OCI-LY1 (cell line): ENCODE measurements around the gene NFYA.

Source experiments
- H2AFZ ChIP-seq: fragments of 200-600 bp; sonication (generic), shearing (Covaris generic); 2 replicates; pipeline ENCODE4 v1.6.0; 2014; ENCODE audit warnings: antibody characterized with exemption, mild to moderate bottlenecking, low read length
- H3F3A ChIP-seq: fragments of 200-600 bp; sonication (generic), shearing (Covaris generic); 2 replicates; pipeline ENCODE4 v1.6.0; 2014; ENCODE audit warnings: mild to moderate bottlenecking, antibody characterized with exemption, low read length, moderate library complexity; ENCODE audit not compliant: insufficient read depth
- H3K27ac ChIP-seq: fragments of 200-600 bp; sonication (generic); 2 replicates; pipeline ENCODE4 v1.5.1; 2014; ENCODE audit warnings: low read length, mixed run types, mild to moderate bottlenecking, low read depth; ENCODE audit not compliant: poor library complexity, severe bottlenecking
- H3K27me3 ChIP-seq: fragments of 200-600 bp; sonication (generic); 2 replicates; pipeline ENCODE4 v1.6.0; 2014; ENCODE audit warnings: antibody characterized with exemption, mild to moderate bottlenecking, low read length, moderate library complexity; ENCODE audit not compliant: insufficient read depth
- H3K36me3 ChIP-seq: fragments of 200-600 bp; sonication (generic); 2 replicates; pipeline ENCODE4 v1.6.1; 2014; ENCODE audit warnings: mild to moderate bottlenecking, antibody characterized with exemption, low read length, moderate library complexity, mixed read lengths; ENCODE audit not compliant: insufficient read depth
- H3K4me1 ChIP-seq: fragments of 200-600 bp; sonication (generic); 2 replicates; pipeline ENCODE4 v1.5.1; 2014; ENCODE audit warnings: mild to moderate bottlenecking, low read length, moderate library complexity; ENCODE audit not compliant: insufficient read depth, severe bottlenecking
- H3K4me2 ChIP-seq: fragments of 200-600 bp; sonication (generic), shearing (Covaris generic); 2 replicates; pipeline ENCODE4 v1.6.1; 2014; ENCODE audit warnings: low read length
- H3K4me3 ChIP-seq: fragments of 200-600 bp; sonication (generic); 2 replicates; pipeline ENCODE4 v1.5.1; 2014; ENCODE audit warnings: low read length, low read depth, mild to moderate bottlenecking, mixed read lengths; ENCODE audit not compliant: poor library complexity, severe bottlenecking
- H3K79me2 ChIP-seq: fragments of 200-600 bp; shearing (Covaris generic); 2 replicates; pipeline ENCODE4 v1.6.1; 2016; ENCODE audit warnings: mixed run types, low read length, mixed read lengths; ENCODE audit not compliant: insufficient read depth
- H3K9ac ChIP-seq: fragments of 200-600 bp; sonication (generic), shearing (Covaris generic); 2 replicates; pipeline ENCODE4 v1.6.1; 2014; ENCODE audit warnings: mild to moderate bottlenecking, low read length, mixed read lengths
- H3K9me2 ChIP-seq: fragments of 200-600 bp; sonication (generic), shearing (Covaris generic); 2 replicates; pipeline ENCODE4 v1.6.1; 2014; ENCODE audit warnings: low read depth, mild to moderate bottlenecking, low read length, mixed read lengths
- H3K9me3 ChIP-seq: fragments of 200-600 bp; shearing (Covaris generic); 2 replicates; pipeline ENCODE4 v1.6.1; 2014; ENCODE audit warnings: low read length, mixed read lengths
- H4K20me1 ChIP-seq: fragments of 200-600 bp; sonication (generic), shearing (Covaris generic); 2 replicates; pipeline ENCODE4 v1.6.0; 2016; ENCODE audit warnings: mild to moderate bottlenecking, low read length; ENCODE audit not compliant: insufficient read depth
- CTCF ChIP-seq: fragments of 200-600 bp; sonication (generic), shearing (Covaris generic); IDR thresholded peaks from 2 replicates; pipeline ENCODE4 v1.5.1; 2017; ENCODE audit warnings: mild to moderate bottlenecking, antibody characterized with exemption, low read length, moderate library complexity, mixed read lengths
- EZH2 ChIP-seq: fragments of 200-600 bp; sonication (generic), shearing (Covaris generic); IDR thresholded peaks from 2 replicates; pipeline ENCODE4 v1.8.0; 2017; ENCODE audit warnings: borderline replicate concordance, mixed run types, mild to moderate bottlenecking, antibody characterized with exemption, low read length, moderate library complexity, mixed read lengths

The NFYA gene

GRCh38 chr6:41072836-41073202 is at the start of gene NFYA:
TSS of gene NFYA (plus strand) at chr6:41072974. CDS start at chr6:41079090, 6,116 bp downstream.
- peaks cover 46% of the 10 kb centered on the region for H3K79me2 ChIP-seq
- H3K4me3 ChIP-seq: peak within 1 kb of the TSS; percentile 97
- peak within 1 kb of the TSS; percentile 90 for H3K4me2 ChIP-seq
- peaks cover 6% of the 10 kb centered on the region; the same call in 1 of the 2 replicates for H3K36me3 ChIP-seq
- H3F3A ChIP-seq: no peaks in the 10 kb centered on the region
- H3K27me3 ChIP-seq: no peaks in the 10 kb centered on the region
- H3K9me3 ChIP-seq: no peaks in the 10 kb centered on the region
- H3K4me1 ChIP-seq: peaks cover 49% of the 10 kb centered on the region
- 0 out of 2 replicates have a peak, but pooled peaks cover 2% of the 10 kb centered on the region for H4K20me1 ChIP-seq
- H2AFZ ChIP-seq: no peak within 1 kb of the TSS
- H3K27ac ChIP-seq: peak within 1 kb of the TSS; percentile 91
- peak within 1 kb of the TSS; percentile 97 for H3K9ac ChIP-seq
- TF ChIP-seq EZH2 (no peak), CTCF (no peak)
- no peaks in the 10 kb centered on the region for H3K9me2 ChIP-seq

GRCh38 chr6:41023114-41023513 is 49.7 kb upstream of the NFYA start:
- peaks cover 6% of the 10 kb centered on the region for H3K4me1 ChIP-seq
- no peaks in the 10 kb centered on the region for H3K79me2 ChIP-seq
- H3K9ac ChIP-seq: no peak overlapping the region
- H4K20me1 ChIP-seq: no peaks in the 10 kb centered on the region
- H3K4me2 ChIP-seq: no peak overlapping the region
- H3F3A ChIP-seq: no peaks in the 10 kb centered on the region
- H3K36me3 ChIP-seq: no peaks in the 10 kb centered on the region
- no peak for TF ChIP-seq CTCF
- TF ChIP-seq EZH2: no peak
- H3K27ac ChIP-seq: no peak overlapping the region
- no peak overlapping the region for H2AFZ ChIP-seq
- no peaks in the 10 kb centered on the region for H3K9me2 ChIP-seq
- H3K27me3 ChIP-seq: no peaks in the 10 kb centered on the region
- H3K4me3 ChIP-seq: no peak overlapping the region
- no peaks in the 10 kb centered on the region for H3K9me3 ChIP-seq

- H3K27me3 ChIP-seq: no peaks in the 10 kb centered on the region; the same call in 1 of the 2 replicates
- TF ChIP-seq CTCF: no peak
- TF ChIP-seq EZH2: no peak
- H3K9ac ChIP-seq: no peak overlapping the region
- H3K79me2 ChIP-seq: no peaks in the 10 kb centered on the region
- no peaks in the 10 kb centered on the region for H3F3A ChIP-seq
- no peak overlapping the region for H3K4me2 ChIP-seq
- peaks cover 15% of the 10 kb centered on the region for H3K4me1 ChIP-seq
- H3K36me3 ChIP-seq: no peaks in the 10 kb centered on the region
- no peaks in the 10 kb centered on the region for H3K9me2 ChIP-seq
- no peak overlapping the region for H3K27ac ChIP-seq
- no peak overlapping the region for H3K4me3 ChIP-seq
- H2AFZ ChIP-seq: no peak overlapping the region
- no peaks in the 10 kb centered on the region for H3K9me3 ChIP-seq
- H4K20me1 ChIP-seq: no peaks in the 10 kb centered on the region
Observed at GRCh38 chr6:41025966-41026530, 46.7 kb upstream of the NFYA start.
